Lung microvascular endothelial cell (primary cell): ENCODE results near the gene UHRF1. TPM values are rescaled to one million over a fixed set of nuclear protein-coding genes. Genes with fewer than 3 reads are reported as not detected.
"Not testable (repeated sequence)": the region's sequence is repeated elsewhere in the genome, so short reads cannot be mapped to it uniquely, and the experiment has no call there.

Experiments
- DNase-seq, 2 donors: peaks; one replicate each; pipeline versions ENCODE4 v3.0.0 to v3.0.0-alpha.2; 2010; ENCODE audit warnings: low read depth in 2 of 2
- total RNA-seq: library from RNA; depleted of rRNA; stranded (reverse); fragments of >200 nt; gene quantifications from 2 replicates; pipeline ENCODE4 v1.2.1, GENCODE V29; 2014

The UHRF1 gene
- total RNA-seq, 1 donor from 2014 or later: 6.9 TPM

DNA sequence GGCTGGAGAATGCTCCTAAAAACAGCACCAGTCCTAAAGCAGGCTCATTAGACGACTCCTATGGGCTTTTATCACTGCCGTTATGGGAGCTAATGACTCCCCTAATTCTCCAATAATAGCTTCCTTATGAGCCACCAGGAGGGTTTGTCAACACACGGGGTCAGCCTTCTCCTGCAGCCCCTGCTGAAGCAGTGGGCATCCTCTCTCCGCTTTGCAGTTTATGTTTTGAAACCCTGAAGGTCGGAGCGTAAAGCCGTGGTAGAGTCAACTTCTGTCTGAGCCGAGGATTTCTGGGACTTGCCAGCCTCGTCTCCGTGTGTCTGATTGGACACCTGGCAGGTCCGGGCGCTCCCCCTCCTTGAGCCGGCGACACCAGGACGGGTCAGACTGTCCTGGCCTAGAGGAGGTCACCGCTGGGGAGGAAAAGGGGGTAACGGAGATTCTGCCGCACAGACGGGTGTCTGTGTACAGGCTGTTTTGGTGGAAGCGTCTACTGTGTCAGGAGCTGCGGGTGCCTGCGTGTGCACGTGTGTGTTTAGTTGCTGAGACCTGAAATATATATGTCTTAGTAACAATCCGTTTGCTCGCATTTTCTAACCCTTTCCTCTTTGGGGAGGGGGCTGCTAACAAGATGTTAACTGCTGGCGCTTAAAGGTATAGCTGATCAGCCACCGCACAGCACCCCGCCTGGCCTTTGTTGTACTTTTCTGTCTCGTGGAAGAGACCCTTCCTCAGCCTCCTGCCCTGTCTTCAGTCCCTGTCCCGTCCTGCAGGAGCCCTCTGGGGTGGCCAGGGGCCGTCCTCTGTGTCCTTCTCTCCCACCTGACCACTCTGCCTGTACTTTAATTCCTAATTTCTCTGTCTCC lies 61.5 kb downstream of the UHRF1 start:
- DNase-seq: peak in 1 of 2 donors; percentile 23

DNA sequence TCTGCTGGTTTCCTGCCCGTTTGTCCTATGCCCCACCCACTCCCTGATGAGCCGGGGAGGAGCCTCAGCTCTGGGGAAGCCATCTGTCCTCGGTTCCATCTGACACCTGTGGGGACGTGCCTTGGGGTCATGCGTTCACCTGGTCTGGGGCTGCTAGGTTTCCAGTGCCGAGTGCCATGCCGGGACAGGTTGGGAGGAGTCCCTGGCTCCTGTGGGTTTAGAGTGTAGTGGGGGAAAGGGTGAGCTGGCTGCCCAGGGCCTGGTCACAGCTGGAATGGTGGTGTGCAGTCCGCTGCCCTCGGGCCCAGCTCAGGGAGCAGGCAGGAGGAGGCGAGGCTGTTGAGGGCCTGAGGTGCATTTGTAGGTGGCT lies 62.1 kb downstream of the UHRF1 start:
- DNase-seq: peak in 1 of 2 donors; percentile 31

DNA sequence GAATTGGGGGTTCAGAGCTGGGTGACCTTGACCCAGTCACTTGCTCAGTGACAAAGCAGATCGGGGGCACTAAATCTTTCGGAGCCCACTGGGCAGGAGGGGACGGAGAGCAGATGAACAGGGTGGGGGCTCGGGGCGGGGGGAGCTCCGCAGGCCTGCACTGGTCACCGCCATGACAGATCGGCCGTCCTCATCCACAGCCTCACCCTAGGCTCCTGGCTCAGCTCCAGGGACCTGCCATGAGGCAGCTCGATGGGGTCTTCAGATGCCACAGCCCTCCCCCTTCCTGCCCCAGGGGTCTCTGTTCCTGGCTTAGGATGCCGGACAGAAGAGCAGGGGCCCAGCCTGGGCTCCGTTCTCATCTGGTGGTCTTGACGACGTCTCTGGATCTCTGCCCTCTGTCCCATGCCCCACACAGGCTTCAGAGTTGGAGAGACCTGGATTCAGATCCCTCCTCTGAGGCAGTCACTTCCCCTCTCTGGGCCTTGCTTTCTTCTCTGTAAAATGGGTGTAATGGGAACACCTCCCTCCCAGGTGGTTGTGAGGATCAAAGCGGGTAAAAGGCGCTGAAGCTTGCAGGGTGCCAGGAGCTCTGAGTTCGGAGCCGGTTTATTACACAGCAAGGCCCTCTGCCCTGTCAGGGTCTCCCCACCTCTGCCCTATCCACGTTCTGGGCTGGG lies 62.7 kb downstream of the UHRF1 start:
- DNase-seq: no peak

DNA sequence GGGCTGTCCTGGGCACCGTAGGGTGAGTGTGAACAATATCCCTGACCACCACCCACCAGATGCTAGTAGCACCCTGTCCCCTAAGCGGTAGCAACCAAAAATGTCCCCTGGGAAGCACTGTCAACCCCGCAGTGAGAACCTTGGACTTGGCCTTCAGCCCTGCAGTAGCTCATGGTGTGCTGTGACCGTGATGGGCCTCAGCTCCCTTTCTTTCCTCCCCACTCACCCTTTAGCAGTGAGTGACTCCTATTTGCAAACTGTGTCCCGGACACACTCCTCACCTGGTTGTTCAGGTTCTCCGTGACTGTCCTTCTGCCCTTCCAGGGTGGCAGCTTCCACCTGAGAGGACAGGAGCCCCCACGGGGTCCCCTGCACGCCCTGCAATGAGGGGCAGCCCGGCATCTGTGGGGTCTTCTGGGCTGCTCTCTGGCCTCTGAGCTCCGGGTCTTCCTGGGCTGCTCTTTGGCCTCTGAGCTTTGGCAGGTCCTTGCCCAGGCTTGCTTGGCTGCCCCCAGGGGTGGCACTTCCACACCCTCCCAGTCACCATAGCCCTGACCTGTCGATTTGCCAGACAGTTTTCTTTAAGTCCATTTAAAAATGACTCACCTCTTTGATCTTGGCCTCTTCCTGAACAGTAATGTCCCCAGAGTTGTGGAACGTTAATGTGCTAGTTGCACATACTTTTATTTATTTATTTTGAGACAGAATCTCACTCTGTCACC lies 63.4 kb downstream of the UHRF1 start:
- DNase-seq: peak in 1 of 2 donors; percentile 52

DNA sequence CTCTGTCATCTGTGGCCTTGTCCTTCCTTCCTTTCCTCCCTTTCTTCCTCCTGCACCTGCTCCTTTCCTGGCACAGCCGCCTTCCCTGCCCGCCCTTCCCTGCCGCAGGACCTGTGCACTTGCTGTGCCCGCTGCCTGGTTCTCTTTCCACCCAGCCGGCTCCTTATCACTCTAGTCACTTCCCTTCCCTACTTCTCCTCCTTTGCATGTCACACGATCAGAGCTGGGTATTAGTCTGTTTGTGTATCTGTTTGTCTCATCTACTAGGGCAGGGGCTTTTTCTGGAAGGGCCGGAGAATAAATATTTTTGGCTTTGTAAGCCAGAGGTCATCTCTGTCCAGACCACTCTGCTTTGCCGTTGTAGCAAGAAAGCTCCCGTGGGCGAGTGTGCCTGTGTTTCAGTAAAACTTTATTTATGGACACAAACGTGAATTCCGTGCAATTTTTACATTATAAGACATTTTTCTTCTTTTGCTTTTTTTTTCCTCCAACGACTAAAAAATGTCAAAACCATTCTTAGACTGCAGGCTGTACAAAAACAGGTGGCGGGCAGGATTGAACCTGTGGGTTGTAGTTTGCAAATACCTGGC lies 65.7 kb downstream of the UHRF1 start:
- no peak for DNase-seq

DNA sequence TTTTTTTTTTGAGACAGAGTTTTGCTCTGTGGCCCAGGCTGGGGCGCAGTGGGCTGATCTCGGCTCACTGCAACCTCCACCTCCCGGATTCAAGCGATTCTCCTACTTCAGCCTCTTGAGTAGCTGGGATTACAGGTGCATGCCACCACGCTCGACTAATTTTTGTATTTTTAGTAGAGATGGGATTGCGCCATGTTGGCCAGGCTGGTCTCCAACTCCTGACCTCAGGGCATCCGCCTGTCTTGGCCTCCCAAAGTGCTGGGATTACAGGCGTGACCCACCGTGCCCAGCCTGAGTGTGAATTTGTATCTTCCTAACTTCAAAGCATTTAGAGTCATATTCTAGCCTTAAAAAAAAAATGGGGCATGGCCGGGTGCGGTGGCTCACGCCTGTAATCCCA lies 66.3 kb downstream of the UHRF1 start:
- DNase-seq: not testable (repeated sequence)

DNA sequence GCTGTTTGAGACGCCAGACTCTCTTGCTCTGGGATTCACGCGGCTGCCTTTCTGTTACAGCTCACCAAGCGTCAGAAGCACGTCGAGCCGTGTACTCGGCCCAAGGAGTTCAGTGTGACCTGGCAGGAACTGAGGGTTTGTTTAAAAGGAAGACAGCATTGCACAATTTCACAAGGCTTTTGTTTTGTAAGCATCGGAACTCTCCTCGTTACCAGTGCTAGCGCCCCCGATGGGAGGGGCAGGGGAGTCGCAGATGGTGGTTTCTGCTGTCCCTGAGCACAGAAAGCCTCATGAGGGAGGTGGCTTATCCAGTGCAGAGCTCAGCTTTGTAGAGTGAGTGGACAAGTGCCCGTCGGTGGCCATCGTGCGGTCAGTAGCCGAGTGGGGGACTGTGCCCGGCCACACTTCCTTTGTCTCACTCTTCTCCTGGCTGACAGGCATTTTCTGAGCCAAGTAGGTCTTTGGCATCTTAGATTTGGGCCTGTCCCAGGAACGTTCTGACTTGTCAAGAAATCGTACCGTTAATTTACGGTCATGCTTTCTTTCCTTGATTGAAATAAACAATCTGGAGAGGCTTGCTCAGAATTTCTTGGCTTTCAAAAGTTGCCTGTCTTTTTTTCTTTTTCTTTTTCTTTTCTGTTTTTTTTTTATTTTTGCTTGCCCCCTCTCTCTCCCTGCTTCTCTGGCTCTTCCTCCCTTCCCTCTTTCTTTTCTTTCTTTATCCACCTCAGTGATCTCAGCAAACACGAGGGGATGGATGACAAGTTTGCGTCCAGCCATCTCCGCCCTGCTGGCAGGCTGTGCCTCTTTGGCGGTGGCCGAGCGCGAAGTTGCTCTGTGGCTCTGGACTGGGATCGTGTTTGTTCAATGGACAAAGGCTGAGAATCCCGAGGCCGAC lies 67.3 kb downstream of the UHRF1 start:
- peak in 1 of 2 donors; percentile 96 for DNase-seq

DNA sequence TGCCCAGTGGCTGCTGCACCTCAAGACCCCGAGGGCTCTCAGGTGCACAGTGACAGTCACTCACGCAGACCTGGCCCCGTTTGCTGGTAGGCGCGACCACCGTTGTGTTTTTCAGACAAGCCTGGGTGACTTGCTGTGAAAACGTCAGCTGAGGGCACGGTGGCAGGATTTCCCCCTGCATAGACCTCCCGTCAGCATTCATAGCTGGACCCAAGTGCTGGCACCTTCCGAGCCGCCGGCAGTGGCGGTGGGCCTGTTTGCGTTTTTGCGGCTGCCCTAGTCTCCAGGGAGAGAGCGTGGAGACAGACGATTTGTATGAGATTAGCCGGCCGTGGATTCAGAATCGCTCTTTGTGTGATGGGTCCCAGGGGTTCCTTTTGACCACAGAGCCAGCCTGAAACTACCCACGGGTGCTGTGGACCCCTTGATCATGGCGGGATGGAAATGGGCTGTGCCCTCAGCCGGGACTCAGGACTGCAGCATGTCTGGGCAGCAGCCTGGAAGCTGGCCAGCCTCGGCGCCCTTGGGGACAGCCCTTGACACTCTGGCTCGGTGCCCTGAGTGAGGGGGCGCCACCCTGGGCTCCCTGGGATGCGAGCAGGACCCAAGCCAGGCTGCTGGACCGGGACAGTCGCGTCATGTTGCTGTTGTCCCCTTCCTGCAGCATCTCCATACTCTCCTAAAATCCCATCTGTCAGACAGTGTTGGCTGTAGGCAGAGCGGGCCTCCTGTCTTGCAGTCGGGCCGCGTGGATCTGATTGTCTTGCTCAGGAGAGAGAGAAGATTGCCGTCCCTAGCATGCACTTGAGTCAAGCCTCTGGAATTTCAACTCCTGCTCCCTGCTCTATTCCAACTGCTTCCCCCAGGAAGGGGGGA lies 68.2 kb downstream of the UHRF1 start:
- peak in 1 of 2 donors; percentile 66 for DNase-seq

DNA sequence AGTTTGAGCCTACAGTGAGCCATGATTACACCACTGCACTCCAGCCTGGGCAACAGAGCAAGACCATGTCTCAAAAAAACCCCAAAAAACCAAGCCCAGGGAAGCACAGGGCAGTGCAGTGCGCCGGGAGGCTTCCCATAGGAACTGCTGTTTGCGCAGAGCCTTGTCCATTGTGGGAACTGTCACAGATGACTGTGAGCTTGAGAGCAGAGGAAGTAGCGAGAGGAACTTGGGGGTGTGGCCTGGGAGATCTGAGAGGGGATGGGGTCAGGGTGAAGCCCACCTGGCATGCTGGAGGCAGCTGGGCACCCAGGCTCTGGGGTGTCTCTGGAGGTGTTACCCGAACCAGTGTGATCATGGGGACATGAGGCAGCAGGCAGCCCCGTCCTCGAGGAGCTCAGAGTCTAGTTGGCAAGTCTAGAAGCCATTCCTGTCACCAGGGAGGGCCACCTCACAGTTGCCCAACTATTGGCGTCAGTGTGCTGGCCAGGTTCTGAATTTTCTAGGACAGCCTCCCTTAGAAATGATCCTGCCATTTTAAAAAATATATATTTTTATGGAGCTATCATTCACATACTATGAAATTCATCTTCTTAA lies 70.0 kb downstream of the UHRF1 start:
- DNase-seq: no peak

DNA sequence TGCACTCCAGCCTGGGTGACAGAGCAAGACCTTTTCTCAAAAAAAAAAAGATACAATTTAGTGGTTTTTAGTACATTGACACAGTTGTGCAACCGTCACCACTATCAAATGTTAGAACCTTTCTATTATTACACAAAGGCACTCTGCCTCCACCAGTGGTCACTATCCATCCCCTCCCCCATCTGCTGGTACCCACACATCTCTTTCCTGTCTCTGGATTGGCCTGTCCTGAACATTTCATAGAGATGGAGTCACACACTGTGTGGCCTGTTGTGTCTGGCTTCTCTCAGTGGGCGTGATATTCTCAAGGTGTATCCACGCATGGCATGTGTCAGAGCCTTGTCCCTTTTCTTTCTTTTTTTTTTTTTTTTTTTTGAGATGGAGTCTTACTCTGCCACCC lies 70.8 kb downstream of the UHRF1 start:
- DNase-seq: no peak

DNA sequence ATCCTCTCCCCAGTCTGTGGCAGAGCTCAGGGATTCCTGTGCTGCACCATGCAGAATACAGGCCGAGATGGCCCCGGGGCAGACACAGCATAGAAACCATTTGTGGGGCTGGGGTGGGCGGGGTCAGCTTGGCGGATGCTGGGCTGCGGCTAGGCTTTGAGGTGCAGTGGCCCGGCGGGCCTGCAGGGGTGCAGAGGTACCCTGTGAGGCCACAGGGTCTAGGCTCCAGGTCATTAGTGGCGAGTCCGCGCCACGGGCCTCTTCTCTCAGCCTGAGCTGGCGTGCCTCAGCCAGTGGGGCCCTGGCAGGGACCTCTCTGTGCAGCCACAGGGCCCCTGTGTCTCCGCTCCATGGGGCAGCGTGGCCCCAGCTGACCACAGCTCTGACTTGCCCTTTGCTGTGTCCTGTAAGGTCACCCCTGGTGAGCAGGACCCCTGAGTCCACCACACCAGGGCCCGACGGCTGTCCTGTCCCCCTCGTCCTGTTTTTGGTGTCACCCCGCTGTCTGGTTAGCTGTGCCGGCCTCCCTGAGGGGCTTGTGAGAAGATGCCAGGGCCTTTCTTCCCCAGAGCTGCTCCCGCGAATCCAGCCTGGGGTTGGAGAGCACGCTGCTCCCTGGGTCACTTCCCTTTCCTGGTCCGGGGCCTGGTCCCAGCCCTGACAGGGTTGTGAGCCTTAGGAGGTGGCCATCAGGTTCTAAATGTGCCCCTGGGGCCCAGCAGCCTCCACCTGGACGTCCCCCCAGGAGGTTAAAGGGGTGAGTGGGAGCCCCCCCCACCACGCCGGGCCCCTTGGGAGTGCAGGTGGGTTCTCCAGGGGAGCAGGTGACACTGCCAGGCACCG lies 71.8 kb downstream of the UHRF1 start:
- DNase-seq: no peak

DNA sequence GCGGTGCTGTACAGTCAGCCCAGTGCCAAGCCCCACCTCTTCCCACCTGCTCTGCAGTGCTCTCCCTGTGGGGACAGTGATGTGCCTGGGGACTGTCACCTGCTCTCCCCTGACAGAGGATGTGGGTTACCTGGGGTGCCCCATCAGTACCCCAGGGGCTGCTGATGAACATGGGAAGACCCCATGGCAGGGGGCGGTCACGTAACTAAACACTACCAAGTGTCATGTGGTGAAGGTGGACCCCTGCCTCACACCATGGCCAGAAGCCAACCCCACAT lies 72.3 kb downstream of the UHRF1 start:
- no peak for DNase-seq

DNA sequence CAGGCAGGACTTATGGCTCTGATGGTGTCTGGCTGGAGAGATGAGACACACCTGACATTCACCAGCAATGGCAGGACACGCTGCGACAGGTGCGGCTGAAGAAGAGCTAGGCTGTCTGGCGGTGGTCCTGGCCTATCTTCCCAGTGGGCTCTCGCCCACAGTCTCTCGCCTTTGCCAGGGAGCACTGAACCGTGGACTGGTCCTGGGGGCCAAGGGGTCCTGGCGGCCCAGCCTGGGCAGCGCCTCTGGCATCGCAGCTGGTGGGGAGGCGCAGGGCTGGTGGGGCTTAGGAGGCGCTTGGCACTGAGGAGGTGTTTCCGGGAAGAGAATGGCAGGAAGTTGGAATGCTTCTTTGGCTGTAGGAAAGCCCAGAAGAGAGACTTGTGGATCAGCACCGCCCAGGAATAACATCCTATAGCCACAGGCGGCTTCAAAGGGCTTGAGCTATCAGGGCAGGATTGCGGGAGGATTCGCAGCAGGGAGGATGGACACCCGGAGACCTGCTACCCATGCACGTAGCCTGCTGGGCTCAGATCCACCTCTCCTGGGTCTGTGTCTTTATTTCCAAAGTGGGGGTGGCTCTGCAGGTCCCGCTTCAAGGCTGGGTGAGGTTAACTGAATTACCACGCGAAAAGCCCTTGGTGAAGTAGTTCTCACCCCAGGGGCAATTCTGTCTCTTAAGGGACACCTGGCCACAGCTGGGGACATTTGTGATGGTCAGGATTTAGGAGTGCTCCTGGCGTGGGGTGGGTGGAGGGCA lies 74.2 kb downstream of the UHRF1 start:
- peak in 1 of 2 donors; percentile 47 for DNase-seq

DNA sequence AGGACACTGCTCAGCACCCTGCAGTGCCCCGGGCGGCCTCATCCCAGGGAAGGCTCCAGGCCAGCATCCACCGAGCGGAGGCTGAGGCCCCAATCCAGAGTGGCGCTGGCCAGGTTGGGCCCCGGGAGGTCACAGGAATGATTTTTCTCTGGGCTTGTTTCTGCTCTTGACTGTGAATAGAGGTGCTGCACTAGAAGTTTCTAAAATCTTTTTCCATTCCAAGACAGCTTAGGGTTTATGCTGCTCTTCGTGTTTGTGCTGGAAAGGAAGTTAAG lies 74.7 kb downstream of the UHRF1 start:
- DNase-seq: no peak

DNA sequence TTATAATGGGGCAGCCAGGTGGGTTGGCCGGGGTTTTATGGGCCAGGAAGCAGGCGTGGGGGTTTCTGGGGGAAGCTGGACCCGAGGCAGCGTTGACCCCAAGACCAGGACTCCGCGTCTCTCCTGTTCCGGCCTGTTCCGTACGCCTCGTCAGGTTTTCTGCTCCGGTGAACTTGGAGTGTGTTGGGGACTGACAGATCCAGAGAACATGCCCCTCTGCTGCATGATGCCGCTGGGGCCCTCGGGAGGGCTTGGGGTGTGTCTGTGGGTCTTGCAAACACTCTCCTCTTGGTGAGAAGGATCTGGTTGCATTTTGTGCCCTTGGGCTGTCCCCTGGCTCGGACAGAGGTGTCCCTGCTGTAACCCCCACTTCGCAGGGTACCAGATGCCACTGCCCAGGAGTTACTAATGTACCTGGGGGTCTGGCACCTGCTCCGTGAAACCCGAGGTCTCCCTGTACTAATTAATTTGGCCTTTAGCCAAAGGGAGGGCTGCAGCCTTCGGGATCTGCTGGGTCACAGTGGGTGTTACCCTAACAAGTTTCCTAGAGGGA lies 75.2 kb downstream of the UHRF1 start:
- no peak for DNase-seq

DNA sequence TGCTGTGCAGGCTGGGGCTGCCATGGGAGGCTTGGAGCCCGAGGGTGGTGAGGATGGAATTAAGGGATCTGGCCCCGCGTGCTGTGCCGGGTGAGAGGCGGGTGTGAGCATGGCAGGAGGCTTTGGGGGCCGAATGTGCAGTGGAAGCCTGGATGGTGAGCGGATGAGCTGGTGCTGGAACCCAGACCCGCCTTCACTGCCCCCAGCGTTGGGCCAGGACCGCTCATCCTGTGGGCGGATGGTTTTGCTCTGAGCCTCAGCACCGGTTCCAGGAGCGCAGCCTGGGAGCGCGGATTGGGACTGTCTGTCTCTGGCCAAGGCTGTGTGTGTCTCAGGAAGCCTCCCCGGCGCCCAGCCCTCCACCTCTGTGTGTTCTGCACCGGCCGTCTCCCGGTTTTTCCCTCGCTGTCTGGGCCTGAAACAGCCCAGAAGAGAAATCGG lies 76.3 kb downstream of the UHRF1 start:
- no peak for DNase-seq

DNA sequence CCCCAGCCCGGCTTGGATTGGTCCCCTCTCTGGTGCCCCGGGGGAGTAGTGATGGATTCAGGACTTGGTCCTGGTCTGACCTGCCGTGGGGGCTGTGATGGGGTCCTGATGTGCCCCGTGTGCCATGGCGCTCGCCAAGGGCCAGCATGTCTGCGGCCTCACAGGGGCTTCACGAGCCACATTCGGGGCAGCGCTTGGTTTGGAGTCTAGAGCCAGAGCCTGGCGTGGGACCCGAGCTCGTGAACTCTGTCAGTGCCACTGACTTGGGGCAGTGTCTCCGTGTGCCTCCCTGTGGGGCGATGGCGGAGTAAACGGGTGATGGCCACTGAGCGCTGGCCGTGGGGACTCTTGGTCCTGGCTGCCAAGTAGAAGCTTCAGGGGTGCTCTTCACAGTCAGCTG lies 76.8 kb downstream of the UHRF1 start:
- no peak for DNase-seq

DNA sequence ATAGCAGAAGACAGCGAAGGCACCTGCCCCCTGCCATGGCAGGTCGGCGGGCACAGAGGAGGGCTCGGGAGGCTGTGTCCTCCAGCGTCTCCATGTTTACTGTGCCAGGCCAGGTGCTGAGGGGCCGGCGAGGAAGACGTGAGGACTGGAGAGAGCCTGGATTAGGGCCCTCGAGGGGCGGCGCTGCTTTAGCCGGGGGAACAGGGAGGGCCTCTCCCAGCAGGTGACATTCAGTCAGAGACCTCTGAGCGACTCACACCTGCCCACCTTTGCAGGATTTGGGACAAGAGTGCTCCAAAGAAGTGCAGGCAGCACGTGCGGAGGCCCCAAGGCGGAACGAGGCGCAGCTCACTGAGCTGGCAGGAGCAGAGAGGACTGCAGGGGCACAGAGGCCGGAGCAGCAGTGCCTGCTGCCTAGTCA lies 77.2 kb downstream of the UHRF1 start:
- no peak for DNase-seq
